Stomach (tissue), 4 donors: Measurements from ENCODE around the gene TGM3.

ENCODE experiments used
- POLR2AphosphoS5 ChIP-seq, 3 donors: sonication (generic); formaldehyde crosslinking; IDR thresholded peaks; one replicate each; pipeline ENCODE4 v1.6.1; 2016; ENCODE audit warnings: antibody characterized with exemption in 3 of 3
- TF ChIP-seq, protein P1 (sequence below), 7 experiments: fragments of 450-650 bp in 4 of 7; fragments of 200-600 bp in 3 of 7; sonication (generic) in 3 of 7; IDR thresholded peaks; one replicate each; pipeline ENCODE4 v1.5.1; 2016 to 2019; ENCODE audit warnings: antibody characterized with exemption in 7 of 7, control low read depth in 2 of 7, mild to moderate bottlenecking in 1 of 7

DNA sequence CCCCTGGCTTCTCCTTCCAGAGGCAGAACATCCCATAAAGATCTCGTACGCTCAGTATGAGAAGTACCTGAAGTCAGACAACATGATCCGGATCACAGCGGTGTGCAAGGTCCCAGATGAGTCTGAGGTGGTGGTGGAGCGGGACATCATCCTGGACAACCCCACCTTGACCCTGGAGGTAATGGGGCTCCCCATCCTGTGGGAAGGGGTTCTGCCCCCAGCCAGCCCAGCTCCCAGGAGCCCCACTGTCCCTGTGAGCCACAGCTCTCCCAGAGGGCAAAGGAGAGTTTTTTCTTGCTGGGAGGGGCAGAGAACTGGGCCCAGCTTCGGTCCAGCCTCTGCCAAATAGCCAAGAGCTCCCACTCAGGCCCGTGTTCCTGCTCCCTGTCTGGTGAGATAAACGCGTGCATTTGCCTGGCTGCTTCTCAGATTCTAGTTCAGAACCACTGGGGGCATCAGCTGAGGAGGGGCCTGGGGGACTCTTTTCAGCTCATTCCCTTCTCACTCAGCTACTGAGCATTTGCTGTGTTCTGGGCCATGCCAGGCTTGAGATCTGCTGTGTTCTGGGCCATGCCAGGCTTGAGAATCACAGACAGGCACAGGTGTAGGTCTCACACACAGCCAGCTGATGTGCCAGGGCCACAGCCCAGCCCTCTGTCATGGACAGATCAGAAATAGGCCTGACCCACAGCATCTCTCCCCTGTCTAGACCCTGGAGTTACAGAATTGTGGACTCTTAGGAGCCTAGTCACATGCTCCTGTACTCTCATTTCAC, 39.5 kb downstream of the TGM3 start:
- TF ChIP-seq, protein P1, sequence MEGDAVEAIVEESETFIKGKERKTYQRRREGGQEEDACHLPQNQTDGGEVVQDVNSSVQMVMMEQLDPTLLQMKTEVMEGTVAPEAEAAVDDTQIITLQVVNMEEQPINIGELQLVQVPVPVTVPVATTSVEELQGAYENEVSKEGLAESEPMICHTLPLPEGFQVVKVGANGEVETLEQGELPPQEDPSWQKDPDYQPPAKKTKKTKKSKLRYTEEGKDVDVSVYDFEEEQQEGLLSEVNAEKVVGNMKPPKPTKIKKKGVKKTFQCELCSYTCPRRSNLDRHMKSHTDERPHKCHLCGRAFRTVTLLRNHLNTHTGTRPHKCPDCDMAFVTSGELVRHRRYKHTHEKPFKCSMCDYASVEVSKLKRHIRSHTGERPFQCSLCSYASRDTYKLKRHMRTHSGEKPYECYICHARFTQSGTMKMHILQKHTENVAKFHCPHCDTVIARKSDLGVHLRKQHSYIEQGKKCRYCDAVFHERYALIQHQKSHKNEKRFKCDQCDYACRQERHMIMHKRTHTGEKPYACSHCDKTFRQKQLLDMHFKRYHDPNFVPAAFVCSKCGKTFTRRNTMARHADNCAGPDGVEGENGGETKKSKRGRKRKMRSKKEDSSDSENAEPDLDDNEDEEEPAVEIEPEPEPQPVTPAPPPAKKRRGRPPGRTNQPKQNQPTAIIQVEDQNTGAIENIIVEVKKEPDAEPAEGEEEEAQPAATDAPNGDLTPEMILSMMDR (IDR thresholded peaks at IDR 0.05), result no peak
- no peak for TF ChIP-seq POLR2AphosphoS5 (IDR thresholded peaks at IDR 0.05)
